DOHH2 (cell line): ENCODE data around the gene PKN1.

Experiments
- H3F3A ChIP-seq: fragments of 200-600 bp; sonication (generic), shearing (Covaris generic); 2 replicates; pipeline ENCODE4 v1.6.0; 2016; ENCODE audit warnings: antibody characterized with exemption, mild to moderate bottlenecking; ENCODE audit not compliant: control insufficient read depth, insufficient read depth
- H3K27ac ChIP-seq: fragments of 200-600 bp; sonication (generic); 2 replicates; pipeline ENCODE4 v1.5.1; 2014; ENCODE audit warnings: low read depth, mild to moderate bottlenecking, low read length, moderate library complexity
- H3K27me3 ChIP-seq: fragments of 200-600 bp; sonication (generic); 2 replicates; pipeline ENCODE4 v1.6.1; 2014; ENCODE audit warnings: mild to moderate bottlenecking, low read length, mixed read lengths; ENCODE audit not compliant: control insufficient read depth
- H3K36me3 ChIP-seq: fragments of 200-600 bp; sonication (generic); 2 replicates; pipeline ENCODE4 v1.6.1; 2014; ENCODE audit warnings: mild to moderate bottlenecking, low read length, moderate library complexity, mixed read lengths; ENCODE audit not compliant: control insufficient read depth
- H3K4me1 ChIP-seq: fragments of 200-600 bp; sonication (generic); 2 replicates; pipeline ENCODE4 v1.6.1; 2014; ENCODE audit warnings: mild to moderate bottlenecking, low read length, mixed read lengths; ENCODE audit not compliant: control insufficient read depth
- H3K4me2 ChIP-seq: fragments of 200-600 bp; sonication (generic); 2 replicates; pipeline ENCODE4 v1.6.0; 2014; ENCODE audit warnings: mild to moderate bottlenecking, low read length, moderate library complexity
- H3K4me3 ChIP-seq: fragments of 200-600 bp; sonication (generic); 2 replicates; pipeline ENCODE4 v1.5.1; 2014; ENCODE audit warnings: mild to moderate bottlenecking, low read length, mixed read lengths
- H3K79me2 ChIP-seq: fragments of 200-600 bp; sonication (generic); 2 replicates; pipeline ENCODE4 v1.6.1; 2014; ENCODE audit warnings: mild to moderate bottlenecking, low read length, mixed read lengths; ENCODE audit not compliant: control insufficient read depth
- H3K9me2 ChIP-seq: fragments of 200-600 bp; sonication (generic); replicated peaks from 2 replicates; pipeline ENCODE4 v1.6.1; 2014; ENCODE audit warnings: mild to moderate bottlenecking, low read length, mixed read lengths; ENCODE audit not compliant: control insufficient read depth
- H3K9me3 ChIP-seq: fragments of 200-600 bp; sonication (generic); 2 replicates; pipeline ENCODE4 v1.6.1; 2014; ENCODE audit warnings: antibody characterized with exemption, low read length, mixed read lengths; ENCODE audit not compliant: control insufficient read depth, insufficient read depth
- H4K20me1 ChIP-seq: fragments of 200-600 bp; sonication (generic); 2 replicates; pipeline ENCODE4 v1.6.0; 2014; ENCODE audit warnings: low read depth, mild to moderate bottlenecking, antibody characterized with exemption, low read length, moderate library complexity; ENCODE audit not compliant: control insufficient read depth, insufficient read depth
- EZH2phosphoT487 ChIP-seq: fragments of 200-600 bp; sonication (generic); IDR thresholded peaks from 2 replicates; pipeline ENCODE4 v1.6.1; 2017; ENCODE audit warnings: borderline replicate concordance, mild to moderate bottlenecking, antibody characterized with exemption, low read length, moderate library complexity, mixed read lengths
- TF ChIP-seq, protein P1 (sequence below): fragments of 200-600 bp; sonication (generic); IDR thresholded peaks from one replicate; pipeline ENCODE4 v1.5.1; 2014; ENCODE audit warnings: antibody characterized with exemption, mild to moderate bottlenecking, low read depth, low read length; ENCODE audit not compliant: poor library complexity, severe bottlenecking

PKN1 gene

GRCh38 chr19:14478113-14478545 is 45.0 kb downstream of the PKN1 start:
- Histone ChIP-seq H3K27me3 (peaks cover 8% of the 10 kb centered on the region; the same call in 1 of the 2 replicates), H3K9me2 (no peaks in the 10 kb centered on the region), H3K9me3 (no peaks in the 10 kb centered on the region), H3K79me2 (no peaks in the 10 kb centered on the region), H3K4me1 (peaks cover 22% of the 10 kb centered on the region), H3K4me3 (no peak overlapping the region), H3K4me2 (no peak overlapping the region), H3K36me3 (no peaks in the 10 kb centered on the region), H4K20me1 (no peaks in the 10 kb centered on the region; the same call in 1 of the 2 replicates), H3F3A (no peaks in the 10 kb centered on the region), H3K27ac (no peak overlapping the region)
- TF ChIP-seq, protein P1, sequence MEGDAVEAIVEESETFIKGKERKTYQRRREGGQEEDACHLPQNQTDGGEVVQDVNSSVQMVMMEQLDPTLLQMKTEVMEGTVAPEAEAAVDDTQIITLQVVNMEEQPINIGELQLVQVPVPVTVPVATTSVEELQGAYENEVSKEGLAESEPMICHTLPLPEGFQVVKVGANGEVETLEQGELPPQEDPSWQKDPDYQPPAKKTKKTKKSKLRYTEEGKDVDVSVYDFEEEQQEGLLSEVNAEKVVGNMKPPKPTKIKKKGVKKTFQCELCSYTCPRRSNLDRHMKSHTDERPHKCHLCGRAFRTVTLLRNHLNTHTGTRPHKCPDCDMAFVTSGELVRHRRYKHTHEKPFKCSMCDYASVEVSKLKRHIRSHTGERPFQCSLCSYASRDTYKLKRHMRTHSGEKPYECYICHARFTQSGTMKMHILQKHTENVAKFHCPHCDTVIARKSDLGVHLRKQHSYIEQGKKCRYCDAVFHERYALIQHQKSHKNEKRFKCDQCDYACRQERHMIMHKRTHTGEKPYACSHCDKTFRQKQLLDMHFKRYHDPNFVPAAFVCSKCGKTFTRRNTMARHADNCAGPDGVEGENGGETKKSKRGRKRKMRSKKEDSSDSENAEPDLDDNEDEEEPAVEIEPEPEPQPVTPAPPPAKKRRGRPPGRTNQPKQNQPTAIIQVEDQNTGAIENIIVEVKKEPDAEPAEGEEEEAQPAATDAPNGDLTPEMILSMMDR = no peak
- TF ChIP-seq EZH2phosphoT487 = no peak

DNA sequence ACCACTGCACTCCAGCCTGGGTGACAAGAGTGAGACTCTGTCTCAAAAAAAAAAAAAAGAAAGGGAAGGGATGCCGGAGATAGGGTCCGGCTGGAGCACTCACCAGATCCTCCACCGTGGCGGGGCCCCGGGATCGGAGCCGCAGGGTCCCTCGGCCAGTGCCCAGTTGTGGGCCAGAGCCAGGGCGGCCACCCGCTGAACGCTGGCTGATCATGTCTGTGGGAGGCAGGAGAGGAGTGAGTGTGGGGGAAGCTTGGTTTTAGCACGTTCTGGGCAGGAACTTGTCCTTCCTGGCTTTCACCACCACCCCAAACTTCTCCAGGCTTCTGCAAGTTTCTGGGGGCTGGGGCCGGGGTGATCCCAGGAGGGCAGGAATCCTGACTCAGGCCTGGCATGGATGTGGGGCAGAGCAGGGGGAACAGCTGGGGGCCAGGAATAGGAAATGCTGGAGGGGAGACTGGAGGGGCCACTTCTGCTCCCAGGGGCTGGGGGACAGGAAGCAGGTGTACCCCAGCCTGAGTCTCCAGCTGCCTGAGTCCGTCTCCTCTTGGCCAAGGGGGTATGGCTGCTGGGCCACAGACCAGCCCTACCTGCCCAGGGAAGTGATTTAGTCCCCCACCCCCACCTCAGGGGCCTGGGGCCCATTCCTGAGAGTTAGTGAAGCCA is 46.3 kb downstream of the PKN1 start:
- H3K36me3 ChIP-seq = no peaks in the 10 kb centered on the region
- no peak overlapping the region for H3K4me3 ChIP-seq
- peaks cover 8% of the 10 kb centered on the region; the same call in 1 of the 2 replicates for H3K27me3 ChIP-seq
- H3F3A ChIP-seq = no peaks in the 10 kb centered on the region
- TF ChIP-seq, protein P1 = no peak
- no peak for TF ChIP-seq EZH2phosphoT487
- peaks cover 22% of the 10 kb centered on the region for H3K4me1 ChIP-seq
- no peaks in the 10 kb centered on the region for H3K9me2 ChIP-seq
- peak overlapping the region; percentile 63 for H3K4me2 ChIP-seq
- no peak overlapping the region for H3K27ac ChIP-seq
- H3K79me2 ChIP-seq = no peaks in the 10 kb centered on the region
- H4K20me1 ChIP-seq = no peaks in the 10 kb centered on the region; the same call in 1 of the 2 replicates
- no peaks in the 10 kb centered on the region for H3K9me3 ChIP-seq

- Histone ChIP-seq H3K36me3 (no peaks in the 10 kb centered on the region), H3K27ac (no peak overlapping the region), H3K4me2 (peak overlapping the region; percentile 63), H3K9me2 (no peaks in the 10 kb centered on the region), H3K9me3 (no peaks in the 10 kb centered on the region), H3K4me3 (peak overlapping the region; percentile 53), H3K79me2 (no peaks in the 10 kb centered on the region), H3K27me3 (peaks cover 8% of the 10 kb centered on the region; the same call in 1 of the 2 replicates), H3F3A (no peaks in the 10 kb centered on the region), H4K20me1 (no peaks in the 10 kb centered on the region), H3K4me1 (peaks cover 18% of the 10 kb centered on the region)
- no peak for TF ChIP-seq EZH2phosphoT487
- TF ChIP-seq, protein P1 = peak; percentile 99
Measured at GRCh38 chr19:14479975-14480699, 47.0 kb downstream of the PKN1 start.
